Activated CD8-positive, alpha-beta memory T cell treated with anti-CD3 and anti-CD28 coated beads, Interleukin-2, amount 50 U/mL, for 24 hours (primary cell): ENCODE results near the gene FMN2.
"Not testable (repeated sequence)": the region's sequence is repeated elsewhere in the genome, so short reads cannot be mapped to it uniquely, and the experiment has no call there.

Experiments
- DNase-seq: peaks from one replicate; pipeline ENCODE4 v3.0.0-alpha.2; 2020; ENCODE audit errors: extremely low read depth

The FMN2 gene

GRCh38 chr1:240310226-240310925 is 218.7 kb downstream of the FMN2 start:
- no peak for DNase-seq

- no peak for DNase-seq
Observed at GRCh38 chr1:240312872-240313271, 221.2 kb downstream of the FMN2 start.

- no peak for DNase-seq
Observed at GRCh38 chr1:240314845-240315801, 223.4 kb downstream of the FMN2 start.

GRCh38 chr1:240319998-240320397 is 228.3 kb downstream of the FMN2 start:
- no peak for DNase-seq

- no peak for DNase-seq
Observed at GRCh38 chr1:240320659-240321058, 229.0 kb downstream of the FMN2 start.

DNA sequence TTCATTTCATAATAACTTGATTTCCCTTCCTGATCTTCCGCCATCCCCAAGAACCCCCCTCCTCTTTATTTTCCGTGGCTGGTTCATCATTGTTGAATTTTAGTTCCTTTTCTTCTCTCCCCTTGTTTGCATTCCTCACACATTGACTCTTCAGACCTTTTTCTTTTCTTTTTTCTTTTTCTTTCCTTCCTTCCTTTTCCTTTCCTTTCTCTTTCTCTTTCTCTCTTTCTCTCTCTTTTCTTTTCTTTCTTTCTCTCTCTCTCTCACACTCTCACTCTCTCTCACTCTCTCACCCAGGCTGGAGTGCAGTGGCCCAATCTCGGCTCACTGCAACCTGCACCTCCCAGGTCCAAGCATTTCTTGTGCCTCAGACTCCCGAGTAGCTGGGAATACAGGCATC is 231.3 kb downstream of the FMN2 start:
- DNase-seq = no peak

DNA sequence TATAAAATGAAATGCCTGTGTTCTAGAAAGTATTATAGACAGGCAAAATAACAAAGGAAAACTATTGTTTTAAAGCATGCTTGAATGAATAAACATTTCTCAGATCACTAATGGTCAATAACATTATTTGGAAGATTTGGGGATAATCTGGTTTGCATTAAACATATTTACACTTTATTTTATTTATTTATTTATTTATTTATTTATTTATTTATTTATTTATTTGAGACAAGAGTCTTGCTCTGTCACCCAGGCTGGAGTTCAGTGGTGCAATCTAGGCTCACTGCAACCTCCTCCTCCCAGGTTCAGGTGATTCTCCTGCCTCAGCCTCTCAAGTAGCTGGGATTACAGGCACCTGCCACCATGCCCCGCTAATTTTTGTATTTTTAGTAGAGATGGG is 236.7 kb downstream of the FMN2 start:
- DNase-seq = not testable (repeated sequence)

DNA sequence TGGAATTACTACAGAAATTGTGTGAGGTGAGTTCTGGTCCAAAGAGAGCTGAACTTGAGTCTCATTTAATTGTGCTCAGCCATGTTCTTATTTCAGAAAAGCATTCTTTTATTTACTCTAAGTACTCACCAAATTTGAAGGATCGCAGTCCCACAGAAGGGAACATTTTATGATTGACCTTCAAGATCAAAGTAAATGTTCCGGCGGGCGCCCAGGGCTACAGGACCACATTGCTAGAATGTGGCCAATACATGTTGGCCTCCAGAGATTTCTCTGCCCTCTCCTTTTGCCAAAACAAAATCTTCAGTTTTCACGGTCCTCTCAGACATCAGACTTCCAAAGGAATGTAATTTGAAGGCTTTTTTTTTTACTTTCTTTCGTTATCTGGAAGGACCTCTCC is 237.8 kb downstream of the FMN2 start:
- DNase-seq = no peak

DNA sequence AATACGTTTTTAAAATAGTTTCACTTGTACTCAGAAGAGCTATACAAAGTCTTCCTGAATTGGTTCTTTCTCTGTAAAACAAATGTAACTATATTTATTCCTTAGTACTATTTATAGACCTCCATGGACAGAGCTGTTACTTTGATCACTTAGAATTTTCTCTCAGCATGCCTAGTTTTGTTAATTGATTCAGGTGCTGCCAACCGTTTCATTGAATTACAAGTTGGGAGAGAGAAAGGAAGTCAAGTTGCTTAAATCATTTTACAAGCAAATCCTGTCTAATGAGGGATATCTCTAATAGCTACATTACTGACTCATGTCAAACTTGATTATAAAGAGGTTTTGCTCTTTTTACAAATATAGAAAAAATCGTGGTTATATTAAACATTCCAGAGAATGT is 241.0 kb downstream of the FMN2 start:
- no peak for DNase-seq

DNA sequence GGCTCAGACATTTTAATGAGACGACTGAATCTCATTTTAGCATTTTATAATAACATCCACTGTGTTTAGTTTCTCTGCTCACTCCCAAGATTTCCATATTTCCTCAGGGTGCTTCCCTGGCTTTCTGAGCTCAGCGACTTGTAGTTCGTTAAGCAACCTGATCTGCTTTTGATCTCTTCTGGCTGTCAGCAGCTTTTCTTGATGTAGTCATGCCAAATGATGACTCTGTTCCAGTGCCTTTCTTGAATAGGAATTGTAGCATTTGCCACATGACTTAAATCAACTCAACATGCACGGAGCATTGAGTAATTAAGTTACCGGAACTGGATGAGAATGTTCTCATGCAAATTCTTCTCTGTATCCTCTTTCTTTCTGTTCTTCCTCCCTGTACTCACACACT is 246.1 kb downstream of the FMN2 start:
- no peak for DNase-seq

GRCh38 chr1:240338837-240339236 is 247.2 kb downstream of the FMN2 start:
- DNase-seq = no peak

GRCh38 chr1:240341365-240342250 is 249.9 kb downstream of the FMN2 start:
- no peak for DNase-seq

- no peak for DNase-seq
Observed at GRCh38 chr1:240342251-240342625, 250.6 kb downstream of the FMN2 start.

DNA sequence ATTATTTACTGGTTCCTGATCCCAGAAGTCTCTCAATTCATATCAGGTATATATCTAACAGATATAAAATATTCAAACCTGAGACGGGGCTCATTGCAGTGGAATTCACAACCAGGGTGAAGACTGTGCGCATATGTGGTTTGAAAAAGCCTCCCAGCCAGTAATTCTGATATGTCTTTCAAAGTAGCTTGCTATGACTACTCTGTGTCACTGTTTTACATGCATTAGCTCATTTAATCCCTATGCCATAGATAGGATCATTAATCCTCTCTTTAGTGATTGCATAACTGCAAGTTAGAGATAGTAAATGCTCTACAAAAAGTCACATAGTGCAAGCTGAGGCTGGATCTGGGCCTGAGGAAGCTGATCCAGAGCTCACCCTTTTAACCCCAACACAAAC is 251.4 kb downstream of the FMN2 start:
- no peak for DNase-seq

GRCh38 chr1:240343966-240344365 is 252.3 kb downstream of the FMN2 start:
- no peak for DNase-seq

- no peak for DNase-seq
Observed at GRCh38 chr1:240344918-240345317, 253.2 kb downstream of the FMN2 start.

- DNase-seq = no peak
Observed at GRCh38 chr1:240349695-240350094, 258.0 kb downstream of the FMN2 start.

DNA sequence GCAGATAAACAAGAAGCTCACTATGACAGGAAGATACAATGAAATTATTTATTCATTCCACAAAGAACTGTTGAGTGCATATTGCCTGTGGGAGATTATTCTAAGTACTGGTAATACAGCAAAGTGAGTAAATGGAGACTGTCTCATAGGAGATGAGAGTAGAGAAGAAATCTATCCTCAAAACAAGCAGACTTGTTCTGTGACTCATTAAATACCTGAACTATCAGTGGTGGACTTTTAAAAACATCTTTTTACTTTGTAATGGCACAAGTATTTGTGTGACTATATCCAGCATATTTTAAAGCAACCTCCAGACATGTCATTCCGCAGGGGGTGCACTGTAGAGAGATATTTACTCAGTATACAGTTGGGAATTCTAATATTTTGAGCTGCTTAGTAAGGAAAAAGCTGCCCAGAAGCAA is 259.2 kb downstream of the FMN2 start:
- DNase-seq = no peak

DNA sequence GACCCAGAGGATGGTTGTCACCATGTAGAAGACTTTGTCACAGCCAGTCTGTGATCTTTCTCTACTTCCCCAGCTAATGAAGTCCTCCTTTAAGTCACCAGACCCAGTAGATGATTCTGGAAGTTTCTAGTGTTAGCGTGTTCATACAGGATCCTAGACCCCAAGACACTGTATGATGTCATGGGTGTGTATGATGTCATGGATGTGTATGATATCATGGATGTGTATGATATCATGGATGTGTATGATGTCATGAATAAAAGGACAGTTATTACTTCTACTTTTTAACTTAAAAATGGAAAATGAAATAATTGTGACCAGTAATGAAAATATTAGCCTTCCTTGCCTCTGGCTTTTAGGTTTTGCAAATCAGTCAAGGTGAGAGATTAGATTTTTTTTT is 260.0 kb downstream of the FMN2 start:
- no peak for DNase-seq

- no peak for DNase-seq
Observed at GRCh38 chr1:240352769-240353168, 261.1 kb downstream of the FMN2 start.

DNA sequence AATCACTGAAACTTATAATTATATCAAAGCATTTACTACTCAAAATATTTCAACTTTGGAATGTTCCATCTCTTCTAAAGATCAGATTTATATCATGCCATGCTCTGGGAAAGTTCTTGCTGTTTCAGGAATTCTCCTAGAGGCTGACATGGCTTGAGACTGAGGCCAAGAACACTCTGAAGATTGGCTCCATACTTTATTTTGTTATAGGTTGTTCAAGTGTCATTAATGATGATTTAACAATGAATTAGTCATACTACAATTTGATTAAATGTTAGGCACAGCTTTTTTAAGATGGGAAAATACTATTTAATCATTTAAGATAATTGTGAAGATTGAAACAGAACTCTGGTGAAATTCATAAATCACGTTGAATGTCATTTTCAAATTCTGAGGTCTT is 264.9 kb downstream of the FMN2 start:
- DNase-seq = no peak

- DNase-seq = no peak
Observed at GRCh38 chr1:240362046-240362445, 270.4 kb downstream of the FMN2 start.
